Hepatic stellate cell (primary cell): Measurements from ENCODE around the gene MED9.

ENCODE experiments used
- DNase-seq: peaks from one replicate; pipeline ENCODE4 v3.0.0; 2011; ENCODE audit warnings: low spot score

Gene MED9

GRCh38 chr17:17505151-17505550 lies 28.4 kb downstream of the MED9 start:
- DNase-seq: no peak

DNA sequence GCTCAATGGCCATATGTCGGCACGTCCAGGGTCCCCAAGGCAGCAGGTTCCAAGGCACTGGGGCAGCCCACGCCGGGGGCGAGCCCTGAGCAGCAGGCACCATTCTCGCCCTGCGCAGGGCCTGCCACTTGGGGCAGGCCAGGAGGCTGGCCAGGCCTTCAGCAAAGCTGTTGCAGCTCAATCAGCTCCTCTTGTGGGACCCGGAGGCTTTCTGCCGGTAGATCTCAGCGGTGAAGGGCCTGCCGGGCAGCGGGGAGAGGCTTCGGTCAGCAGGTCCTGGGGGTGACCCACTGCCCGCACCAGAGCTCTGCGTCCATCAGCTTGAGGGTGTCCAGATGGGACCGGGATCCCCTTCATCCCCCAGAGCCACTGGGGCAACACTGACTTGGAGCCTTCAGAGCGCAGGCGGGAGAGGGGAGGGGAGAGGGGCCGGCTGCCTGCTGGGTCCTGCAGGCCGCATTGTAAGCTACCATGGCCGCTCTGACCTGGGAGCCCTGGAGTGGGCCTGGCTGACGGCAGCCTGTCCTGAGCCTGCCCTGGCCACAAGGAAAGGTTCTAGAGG lies 28.9 kb downstream of the MED9 start:
- no peak for DNase-seq

- DNase-seq: no peak
Measured at GRCh38 chr17:17506181-17506741, 29.5 kb downstream of the MED9 start.

DNA sequence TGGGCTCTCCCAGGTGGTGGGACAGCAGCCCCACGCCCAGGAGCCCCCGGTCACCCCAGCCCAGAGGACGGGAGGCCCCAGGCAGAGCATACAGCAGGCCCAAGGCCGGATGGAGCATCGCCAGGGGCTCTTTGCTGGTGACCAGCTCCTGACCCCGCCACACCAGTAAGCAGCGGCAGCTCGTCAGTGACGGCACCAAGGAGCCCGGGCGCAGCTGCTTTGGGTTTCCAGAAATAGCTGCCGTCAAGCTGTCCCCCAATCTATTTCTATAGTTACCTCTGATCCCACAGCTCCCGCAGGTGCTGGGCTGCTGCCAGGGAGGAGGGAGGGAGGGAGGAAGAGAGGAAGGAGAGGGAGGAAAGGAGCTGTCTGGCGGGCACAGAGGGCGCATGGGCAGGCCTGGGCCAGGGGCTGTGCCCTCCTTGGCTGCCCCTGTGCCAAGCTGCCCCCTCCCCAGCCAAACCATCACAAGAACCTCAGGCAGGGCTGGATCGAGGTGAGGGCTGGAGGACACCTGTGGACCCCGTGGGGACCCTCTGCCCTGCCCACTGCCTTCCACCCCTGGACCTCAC lies 30.2 kb downstream of the MED9 start:
- no peak for DNase-seq

DNA sequence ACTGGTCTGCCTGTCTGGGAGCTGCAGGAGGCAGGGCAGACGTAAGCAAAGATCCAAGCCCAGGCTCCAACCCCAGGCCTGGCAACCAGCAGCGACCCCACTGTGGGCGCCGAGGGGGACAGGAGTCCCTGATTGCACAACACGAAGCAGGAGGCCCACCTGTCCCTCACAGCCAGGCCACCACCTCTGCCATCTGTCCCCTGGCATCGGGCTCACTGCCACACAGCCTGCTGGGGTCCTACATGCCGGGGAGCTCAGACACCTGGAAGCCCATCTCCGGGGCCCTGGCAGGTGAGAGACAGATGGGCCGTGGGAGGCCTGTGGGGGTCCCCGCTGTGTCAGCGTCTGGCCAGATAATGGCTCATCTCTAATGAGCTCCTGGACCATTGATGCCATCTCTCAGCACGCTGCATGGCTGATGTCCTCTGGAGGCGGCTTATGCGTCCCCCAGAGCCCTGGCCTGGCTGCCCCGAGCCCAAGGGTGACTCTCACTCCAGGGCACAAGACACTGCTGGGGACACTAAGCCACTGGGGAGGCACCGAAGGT lies 30.7 kb downstream of the MED9 start:
- no peak for DNase-seq

DNA sequence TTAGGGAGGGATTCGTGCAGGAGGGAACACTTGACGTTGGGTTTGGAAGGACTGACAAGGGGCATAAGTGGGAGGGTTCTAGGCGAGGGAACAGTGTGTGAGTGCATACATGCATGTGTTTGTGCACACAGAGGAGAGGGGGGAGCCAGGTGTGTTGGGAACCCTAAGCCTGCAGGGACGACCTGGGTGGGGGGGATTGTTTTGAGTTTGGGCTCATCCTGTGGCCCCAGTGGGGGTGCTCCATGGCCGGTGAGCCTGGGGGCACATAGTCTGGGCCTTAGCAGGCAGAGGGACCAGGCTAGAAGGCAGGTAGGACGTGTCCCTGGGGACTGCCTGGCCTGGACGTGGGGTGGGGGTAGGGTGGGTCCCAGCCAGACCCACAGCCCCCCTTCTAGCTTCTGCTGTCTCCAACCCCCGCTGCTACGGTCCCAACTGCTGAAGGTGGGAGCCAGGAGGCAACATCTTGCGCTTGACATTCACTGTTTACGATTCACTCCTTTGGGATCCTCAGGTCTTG lies 31.3 kb downstream of the MED9 start:
- DNase-seq: no peak

GRCh38 chr17:17508646-17509591 lies 32.1 kb downstream of the MED9 start:
- no peak for DNase-seq

- DNase-seq: no peak
Measured at GRCh38 chr17:17509601-17510425, 33.0 kb downstream of the MED9 start.

DNA sequence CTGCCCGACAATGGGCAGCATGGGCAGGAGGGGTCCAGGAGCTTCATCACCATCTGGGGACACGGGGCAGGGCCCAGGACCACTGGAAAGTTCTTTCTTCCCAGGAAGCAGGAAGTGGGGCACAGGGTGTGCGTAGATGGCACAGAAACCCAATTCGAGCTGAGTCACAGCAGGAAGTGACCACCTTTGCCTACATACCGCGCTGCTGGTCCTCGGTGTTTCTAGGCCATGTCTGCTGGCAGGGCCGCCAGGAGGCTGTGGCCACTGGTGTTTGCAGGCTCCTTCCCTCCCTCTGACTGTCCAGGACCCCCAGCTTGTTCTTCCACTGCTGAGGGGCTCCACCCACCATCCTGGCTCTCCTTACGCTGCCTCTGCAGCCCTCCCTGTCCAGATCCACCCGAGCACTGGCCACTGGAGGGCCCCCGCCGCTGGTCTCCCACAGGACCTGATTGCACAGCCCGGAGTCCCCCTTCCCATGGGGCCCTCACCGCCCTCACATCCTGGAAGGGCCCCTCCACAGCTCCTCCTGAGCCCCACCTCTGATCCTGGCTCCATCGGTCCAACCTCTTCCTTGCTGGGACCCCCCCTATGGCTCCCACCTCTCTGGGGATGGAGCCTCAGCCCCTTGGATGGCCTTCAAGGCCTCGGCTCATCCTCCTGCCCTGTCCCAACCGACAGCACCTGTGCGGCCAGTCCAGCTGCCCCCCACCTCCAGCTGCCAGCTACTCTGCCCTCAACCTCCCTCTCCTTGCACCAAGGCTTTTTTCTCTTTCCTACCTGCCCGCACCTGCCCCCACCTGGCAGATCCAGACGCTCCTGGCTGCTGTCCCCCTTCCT lies 33.9 kb downstream of the MED9 start:
- DNase-seq: no peak

DNA sequence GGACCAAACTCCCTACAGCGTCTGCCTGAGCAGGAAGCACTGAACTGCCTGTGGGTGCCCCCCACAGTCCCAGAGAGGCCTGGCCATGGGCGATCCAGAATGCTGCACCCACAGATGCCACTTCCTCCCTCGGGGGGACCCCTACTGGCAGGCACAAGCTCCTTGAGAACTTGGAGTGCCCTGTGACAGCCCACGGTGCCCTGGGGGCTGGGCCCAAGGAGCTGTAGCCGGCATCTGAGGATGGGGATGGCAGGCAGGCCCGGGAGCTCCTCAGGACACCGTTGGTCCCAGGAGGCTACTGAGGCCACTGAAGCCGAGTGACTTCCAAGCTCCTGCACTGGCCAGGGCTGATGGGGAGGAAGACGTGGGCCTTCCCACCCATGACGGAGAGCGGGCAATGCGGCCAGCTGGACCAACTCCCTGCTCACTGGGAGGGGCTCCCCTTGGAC lies 34.5 kb downstream of the MED9 start:
- no peak for DNase-seq

GRCh38 chr17:17511881-17512858 lies 35.4 kb downstream of the MED9 start:
- DNase-seq: peak; percentile 97

DNA sequence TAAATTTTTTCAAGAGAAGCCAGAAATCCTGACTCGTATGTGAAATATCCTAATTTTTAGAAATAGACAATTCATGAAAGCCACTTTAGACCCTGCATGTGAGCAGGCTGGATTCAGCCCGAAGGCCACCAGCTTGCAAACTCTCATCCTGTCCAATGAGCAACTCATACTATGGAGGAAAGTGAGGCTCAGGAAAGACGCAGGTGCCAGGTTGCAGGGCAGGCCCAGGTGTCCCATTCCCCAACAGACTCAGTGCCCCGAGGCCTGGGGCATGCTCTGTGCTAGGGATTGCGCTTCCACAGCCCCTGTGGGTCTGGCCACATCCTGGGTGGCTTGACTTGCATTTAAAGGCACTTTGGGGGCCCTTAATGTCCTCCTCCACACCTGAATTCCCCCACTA lies 36.1 kb downstream of the MED9 start:
- no peak for DNase-seq

DNA sequence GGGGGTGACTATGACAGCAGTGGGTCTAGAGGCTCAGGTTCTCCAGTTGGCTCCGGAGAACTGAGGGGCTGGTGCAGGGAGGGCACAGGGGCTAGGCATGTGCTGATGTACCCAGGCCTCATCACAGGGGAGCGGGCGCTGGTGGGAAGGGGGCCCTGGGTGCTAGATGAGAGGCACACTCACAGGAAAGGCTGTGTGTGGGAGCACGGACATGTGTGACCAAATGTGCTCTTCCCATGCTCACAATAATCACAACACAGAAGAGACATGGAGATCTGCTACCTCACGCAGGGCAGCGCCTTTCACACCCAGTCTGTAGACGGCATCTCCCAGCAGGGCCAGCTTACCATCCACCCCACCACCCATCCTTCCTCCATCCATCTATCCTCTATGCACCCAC lies 36.8 kb downstream of the MED9 start:
- no peak for DNase-seq

DNA sequence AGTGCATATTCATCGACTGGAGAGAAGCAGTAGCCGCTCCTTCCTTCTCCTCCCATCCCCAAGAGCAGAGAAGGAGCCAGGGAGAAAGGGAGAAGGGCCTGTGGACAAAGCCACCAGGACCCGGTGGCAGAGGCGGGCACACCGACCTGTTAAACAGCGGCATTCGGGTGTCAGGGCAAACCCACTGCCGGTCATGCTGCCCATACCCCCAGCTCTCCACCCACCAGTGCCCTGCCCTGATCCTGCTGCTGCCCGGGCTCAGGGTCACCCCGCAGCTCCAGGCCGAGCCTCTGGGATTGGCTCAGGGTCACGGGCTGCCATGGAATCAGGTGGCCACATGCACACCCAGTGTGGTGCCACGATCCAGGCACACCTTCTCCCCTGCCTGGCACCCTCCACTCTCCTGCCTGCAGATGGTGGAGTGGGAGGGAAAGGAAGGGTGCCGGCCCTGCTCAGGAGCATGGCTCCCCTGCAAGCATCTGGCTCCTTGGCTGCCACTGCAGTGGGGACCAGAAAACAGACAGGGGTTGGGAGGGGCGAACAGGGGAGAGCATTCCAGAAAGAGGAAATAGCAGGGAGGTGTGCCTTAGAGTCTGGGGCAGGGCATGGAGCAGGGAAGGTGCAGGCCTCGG lies 37.7 kb downstream of the MED9 start:
- DNase-seq: no peak

DNA sequence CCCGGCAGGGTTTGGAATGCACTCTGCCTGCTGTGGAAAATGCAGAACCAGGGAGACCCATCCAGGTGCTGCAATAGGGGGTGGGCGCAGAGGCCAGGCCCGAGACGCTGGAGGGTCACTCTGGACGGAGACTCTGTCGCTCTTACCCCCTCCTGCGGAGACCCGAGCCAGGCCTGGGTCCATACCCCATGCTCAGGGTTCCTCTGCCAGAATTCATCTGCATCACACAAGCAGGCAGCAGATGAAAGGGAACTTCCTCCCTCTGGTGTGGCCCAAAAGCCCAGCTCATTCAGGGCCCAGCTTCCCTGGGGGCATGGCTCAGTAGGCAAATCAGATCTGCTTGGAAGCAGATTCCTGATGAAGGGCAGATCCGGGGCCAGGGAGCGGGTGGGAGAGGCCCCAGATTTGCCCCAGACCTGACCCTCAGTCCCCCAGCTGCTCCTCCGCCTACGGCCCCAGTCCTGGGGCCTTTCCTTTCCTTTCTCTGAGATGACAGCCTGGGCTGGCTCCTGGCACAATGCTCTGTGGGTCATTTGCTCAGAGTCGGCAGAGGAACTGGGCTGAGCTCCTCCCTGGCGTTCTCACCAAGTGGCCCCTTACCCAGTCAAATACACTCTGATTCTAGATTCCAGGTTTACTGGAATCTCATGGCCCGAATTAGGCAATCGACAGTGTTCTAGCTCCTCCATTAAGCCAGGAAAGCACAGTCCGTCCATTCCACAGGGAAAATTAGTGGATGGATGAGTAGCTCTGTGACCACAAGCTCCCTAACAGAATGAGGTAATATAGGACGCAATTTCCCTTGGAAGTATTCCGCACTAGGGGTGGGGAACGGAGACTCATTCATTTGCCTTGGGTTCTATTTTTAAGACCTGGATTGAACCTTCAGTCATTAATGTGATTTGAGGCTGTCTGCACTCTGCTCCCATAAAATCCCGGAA lies 38.5 kb downstream of the MED9 start:
- DNase-seq: no peak

DNA sequence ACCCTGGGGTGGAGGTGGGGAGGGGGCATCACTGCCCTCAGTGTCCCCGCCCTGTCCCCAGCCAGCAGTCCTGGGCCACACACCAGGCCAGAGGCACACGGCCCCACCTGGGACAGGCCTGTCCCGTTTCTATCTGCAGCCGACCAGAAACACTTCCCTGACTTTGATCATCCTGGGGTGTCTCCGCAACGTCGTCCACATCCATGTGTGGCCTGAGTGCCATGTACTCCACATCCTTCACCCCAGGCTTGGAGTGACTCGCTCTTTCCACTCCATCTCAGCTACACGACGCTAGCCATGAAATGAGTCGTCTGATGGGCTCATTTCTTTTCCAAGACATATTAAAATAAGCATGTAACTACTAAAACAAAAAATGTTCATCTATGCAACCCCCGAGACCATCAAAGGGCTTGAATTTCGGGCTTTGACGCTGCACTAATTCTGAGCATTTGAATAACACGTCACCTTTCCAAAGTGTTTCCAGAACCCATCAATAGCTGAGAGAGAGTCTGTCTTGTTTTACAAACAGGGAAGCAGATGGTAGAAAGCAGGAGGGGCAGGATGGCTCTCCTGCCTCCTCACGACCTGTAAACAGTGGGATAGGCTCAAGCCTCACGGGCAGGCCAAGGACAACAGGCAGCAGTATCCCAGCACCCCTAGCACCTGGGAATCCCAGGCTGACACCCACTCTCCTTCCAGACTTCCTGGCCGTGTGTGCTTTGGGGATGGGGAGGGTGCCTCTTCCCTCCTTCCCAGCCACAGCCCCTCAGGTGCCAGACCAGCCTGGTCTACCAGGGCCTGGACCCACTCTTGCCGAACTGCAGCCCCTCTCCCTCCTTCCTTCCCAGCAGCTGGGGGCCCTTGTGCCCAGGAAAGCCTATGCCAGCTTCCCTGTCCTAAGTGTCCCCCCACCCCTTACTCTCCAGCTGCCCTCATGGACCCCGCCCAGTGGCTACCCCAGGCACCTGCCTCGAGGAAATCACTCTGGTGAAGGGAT lies 39.4 kb downstream of the MED9 start:
- no peak for DNase-seq
